CD4-positive, alpha-beta T cell (primary cell): ENCODE data around the gene EVI5. TPM values are rescaled to one million over a fixed set of nuclear protein-coding genes. Genes with fewer than 3 reads are reported as not detected.

Experiments used
- ATAC-seq: fragments of 200-7000 bp; cut with Tn5 transposase; one replicate; pipeline ENCODE4 v1.10.0; 2022; ENCODE audit warnings: mild to moderate bottlenecking; ENCODE audit not compliant: poor library complexity
- CTCF ChIA-PET: fragments of 350-600 bp; sonication (Branson Sonifier 250); formaldehyde crosslinking; loops from one replicate; lab custom pipeline; 2021; ENCODE audit warnings: antibody characterized with exemption, inconsistent platforms; lab: Charles Lee
- POLR2A ChIA-PET: fragments of 350-600 bp; sonication (Branson Sonifier 250); formaldehyde crosslinking; loops from one replicate; lab custom pipeline; 2021; ENCODE audit warnings: antibody characterized with exemption, inconsistent platforms; lab: Charles Lee
- DNase-seq, 14 experiments: peaks; one replicate each; pipeline ENCODE4 v3.0.0-alpha.2; 2013 to 2020; ENCODE audit warnings: mixed read lengths in 2 of 14
- H3K27ac ChIP-seq, 2 donors: one replicate each; pipeline versions ENCODE4 v1.5.1 to v1.7.0; 2013; ENCODE audit warnings: low read length in 2 of 2, low read depth in 1 of 2, mild to moderate bottlenecking in 1 of 2
- H3K27me3 ChIP-seq, 2 experiments: 1 replicate in 1 of 2; 2 replicates in 1 of 2; pipeline versions ENCODE4 v1.6.1 to v1.7.0; 2013; ENCODE audit warnings: low read length in 2 of 2, control low read depth in 1 of 2, mild to moderate bottlenecking in 1 of 2, moderate library complexity in 1 of 2; ENCODE audit not compliant: insufficient read depth in 2 of 2, control insufficient read depth in 1 of 2
- H3K36me3 ChIP-seq: one replicate; pipeline ENCODE4 v1.6.1; 2013; ENCODE audit warnings: low read length, control low read depth; ENCODE audit not compliant: insufficient read depth
- H3K4me1 ChIP-seq: one replicate; pipeline ENCODE4 v1.6.1; 2013; ENCODE audit warnings: low read length, control low read depth; ENCODE audit not compliant: insufficient read depth
- H3K4me3 ChIP-seq: one replicate; pipeline ENCODE4 v1.5.1; 2013; ENCODE audit warnings: mild to moderate bottlenecking, low read length, moderate library complexity
- H3K9me3 ChIP-seq, 2 experiments: 1 replicate in 1 of 2; 2 replicates in 1 of 2; pipeline versions ENCODE4 v1.6.1 to v1.7.0; 2013; ENCODE audit warnings: low read length in 2 of 2, mild to moderate bottlenecking in 2 of 2, control low read depth in 1 of 2, moderate library complexity in 1 of 2; ENCODE audit not compliant: control insufficient read depth in 1 of 2, insufficient read depth in 1 of 2
- H3K27ac Mint-ChIP-seq: one replicate; pipeline ENCODE4 v1.8.0; 2020; ENCODE audit warnings: mixed read lengths
- H3K27me3 Mint-ChIP-seq: one replicate; pipeline ENCODE4 v1.8.0; 2021; ENCODE audit warnings: mixed read lengths
- H3K36me3 Mint-ChIP-seq: one replicate; pipeline ENCODE4 v1.8.0; 2021; ENCODE audit warnings: low read depth, mixed read lengths
- H3K4me1 Mint-ChIP-seq: one replicate; pipeline ENCODE4 v1.8.0; 2021; ENCODE audit warnings: low read depth, mixed read lengths
- H3K4me3 Mint-ChIP-seq: one replicate; pipeline ENCODE4 v1.8.0; 2020; ENCODE audit warnings: mild to moderate bottlenecking, mixed read lengths
- H3K9me3 Mint-ChIP-seq: one replicate; pipeline ENCODE4 v1.8.0; 2020; ENCODE audit warnings: mixed read lengths
- CTCF ChIP-seq: fragments of 200-600 bp; IDR thresholded peaks from one replicate; pipeline ENCODE4 v1.8.0; 2022; ENCODE audit warnings: antibody characterized with exemption, mild to moderate bottlenecking
- intact Hi-C, 2 experiments: fragments of 100-400 bp; cut with DNase I in 1 of 2; cut with micrococcal nuclease in 1 of 2; formaldehyde crosslinking; loops; one replicate each; pipeline versions ENCODE4 v1.15.1 to v1.9.0; 2023 to 2025; cut with DNase I, micrococcal nuclease
- total RNA-seq, 174 experiments: library from RNA in 2 of 174; stranded (reverse) in 2 of 174; gene quantifications; one replicate each; pipeline ENCODE4 v1.2.3 and lab custom pipeline; 2021 to 2026

Gene EVI5
- total RNA-seq, 2 experiments from 2014 or later = 1.8 to 2.0 TPM

- H3K9me3 Mint-ChIP-seq = no peaks in the 10 kb centered on the region
- no peaks in the 10 kb centered on the region for H3K36me3 Mint-ChIP-seq
- intact Hi-C loops = no loop called here
- DNase-seq (no peak), ATAC-seq (no peak)
- Histone ChIP-seq H3K27me3 (no peaks in the 10 kb centered on the region), H3K4me1 (no peaks in the 10 kb centered on the region), H3K4me3 (no peak overlapping the region), H3K9me3 (no peaks in the 10 kb centered on the region), H3K27ac (no peak overlapping the region), H3K36me3 (no peaks in the 10 kb centered on the region)
- H3K27ac Mint-ChIP-seq = no peak overlapping the region
- no peak overlapping the region for H3K4me3 Mint-ChIP-seq
- POLR2A ChIA-PET = no interaction called here
- CTCF ChIA-PET = no interaction called here
- H3K4me1 Mint-ChIP-seq = no peaks in the 10 kb centered on the region
- no peak for TF ChIP-seq CTCF
- H3K27me3 Mint-ChIP-seq = no peaks in the 10 kb centered on the region
These were observed 269.1 kb downstream of the EVI5 start for GRCh38 chr1:92515796-92516201.

- no peaks in the 10 kb centered on the region for H3K36me3 ChIP-seq
- no peaks in the 10 kb centered on the region for H3K9me3 ChIP-seq
- no peaks in the 10 kb centered on the region for H3K4me1 ChIP-seq
- intact Hi-C loops = no loop called here
- TF ChIP-seq CTCF = no peak
- DNase-seq (no peak), ATAC-seq (no peak)
- ChIA-PET POLR2A (interaction anchor here (1.4 kb wide), 1 partner anchor 72 kb away, joined by 3 read pairs; no protein-coding TSS in a partner anchor), CTCF (interaction anchor here (1.5 kb wide), 1 partner anchor 9 kb away, joined by 3 read pairs; no protein-coding TSS in a partner anchor)
- Mint-ChIP-seq H3K27me3 (no peaks in the 10 kb centered on the region), H3K9me3 (no peaks in the 10 kb centered on the region), H3K4me1 (no peaks in the 10 kb centered on the region), H3K4me3 (no peak overlapping the region), H3K36me3 (no peaks in the 10 kb centered on the region), H3K27ac (no peak overlapping the region)
- H3K4me3 ChIP-seq = no peak overlapping the region
- no peak overlapping the region for H3K27ac ChIP-seq
- no peaks in the 10 kb centered on the region for H3K27me3 ChIP-seq
These were observed 273.4 kb downstream of the EVI5 start for GRCh38 chr1:92511541-92511940.

GRCh38 chr1:92509619-92510018 lies 275.3 kb downstream of the EVI5 start:
- POLR2A ChIA-PET = no interaction called here

More at GRCh38 chr1:92509619-92510018, 275.3 kb downstream of the EVI5 start:
- ATAC-seq (no peak), DNase-seq (no peak)
- Histone ChIP-seq H3K36me3 (no peaks in the 10 kb centered on the region), H3K27ac (no peak overlapping the region), H3K4me1 (peaks cover under 1% of the 10 kb centered on the region), H3K9me3 (no peaks in the 10 kb centered on the region), H3K4me3 (no peak overlapping the region), H3K27me3 (no peaks in the 10 kb centered on the region)
- TF ChIP-seq CTCF = no peak
- no peak overlapping the region for H3K4me3 Mint-ChIP-seq
- peaks cover 10% of the 10 kb centered on the region for H3K4me1 Mint-ChIP-seq
- intact Hi-C loops = no loop called here
- no peak overlapping the region for H3K27ac Mint-ChIP-seq
- CTCF ChIA-PET = no interaction called here
- no peaks in the 10 kb centered on the region for H3K36me3 Mint-ChIP-seq
- H3K27me3 Mint-ChIP-seq = no peaks in the 10 kb centered on the region
- no peaks in the 10 kb centered on the region for H3K9me3 Mint-ChIP-seq
